GM21737 (cell line): ENCODE measurements around the gene PCYT2.

Experiments used
- ATAC-seq: cut with Tn5 transposase; IDR thresholded peaks from one replicate; pipeline ENCODE4 v1.9.1; 2021; ENCODE audit warnings: mild to moderate bottlenecking, moderate library complexity; ENCODE audit not compliant: unreplicated experiment

Gene PCYT2

GRCh38 chr17:81944858-81945257, 33.7 kb upstream of the PCYT2 start:
- ATAC-seq: no peak

- no peak for ATAC-seq
Measured at GRCh38 chr17:81942167-81942553, 31.0 kb upstream of the PCYT2 start.

- ATAC-seq: no peak
Measured at GRCh38 chr17:81941484-81942166, 30.4 kb upstream of the PCYT2 start.

GRCh38 chr17:81940538-81941483, 29.6 kb upstream of the PCYT2 start:
- no peak for ATAC-seq

GRCh38 chr17:81939881-81940385, 28.7 kb upstream of the PCYT2 start:
- no peak for ATAC-seq

GRCh38 chr17:81939218-81939617, 28.0 kb upstream of the PCYT2 start:
- no peak for ATAC-seq

- no peak for ATAC-seq
Measured at GRCh38 chr17:81935709-81936084, 24.5 kb upstream of the PCYT2 start.

GRCh38 chr17:81934850-81935708, 23.9 kb upstream of the PCYT2 start:
- ATAC-seq: no peak

- ATAC-seq: no peak
Measured at GRCh38 chr17:81934098-81934757, 23.0 kb upstream of the PCYT2 start.

- ATAC-seq: no peak
Measured at GRCh38 chr17:81933178-81933699, 22.0 kb upstream of the PCYT2 start.

- ATAC-seq: no peak
Measured at GRCh38 chr17:81932333-81932983, 21.3 kb upstream of the PCYT2 start.

- ATAC-seq: no peak
Measured at GRCh38 chr17:81931557-81932332, 20.5 kb upstream of the PCYT2 start.

GRCh38 chr17:81931189-81931556, 20.0 kb upstream of the PCYT2 start:
- no peak for ATAC-seq

- ATAC-seq: no peak
Measured at GRCh38 chr17:81930142-81931125, 19.2 kb upstream of the PCYT2 start.

GRCh38 chr17:81929253-81930141, 18.3 kb upstream of the PCYT2 start:
- no peak for ATAC-seq

GRCh38 chr17:81928544-81929252, 17.5 kb upstream of the PCYT2 start:
- no peak for ATAC-seq
